Activated naive CD4-positive, alpha-beta T cell treated with Interleukin-2 at 50 U/mL for 16 hours (primary cell): ENCODE results near the gene CCDC174.

Source experiments
- DNase-seq: peaks from one replicate; pipeline ENCODE4 v3.0.0-alpha.2; 2020

The CCDC174 gene

GRCh38 chr3:14703791-14704190, 52.2 kb downstream of the CCDC174 start:
- DNase-seq = no peak

DNA sequence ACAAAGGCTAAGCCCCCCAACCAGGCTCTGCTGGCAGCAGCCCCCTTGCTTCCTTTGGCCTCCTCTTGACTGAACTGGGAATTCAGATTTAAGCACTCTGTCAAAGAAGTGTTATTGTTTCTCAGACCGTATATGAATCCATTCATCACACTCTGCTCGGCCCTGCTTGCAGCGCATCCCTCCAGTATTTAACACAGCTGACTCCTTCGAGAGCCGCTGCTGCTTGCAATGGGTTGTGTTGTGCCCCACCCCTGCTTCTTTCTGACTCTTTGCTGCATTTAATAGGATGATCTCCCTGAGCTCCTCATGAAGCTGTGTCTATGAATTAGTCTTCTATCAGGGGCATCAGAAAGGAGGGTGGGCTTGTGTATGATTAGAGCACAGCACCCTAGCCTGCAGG, 54.5 kb downstream of the CCDC174 start:
- DNase-seq = no peak

DNA sequence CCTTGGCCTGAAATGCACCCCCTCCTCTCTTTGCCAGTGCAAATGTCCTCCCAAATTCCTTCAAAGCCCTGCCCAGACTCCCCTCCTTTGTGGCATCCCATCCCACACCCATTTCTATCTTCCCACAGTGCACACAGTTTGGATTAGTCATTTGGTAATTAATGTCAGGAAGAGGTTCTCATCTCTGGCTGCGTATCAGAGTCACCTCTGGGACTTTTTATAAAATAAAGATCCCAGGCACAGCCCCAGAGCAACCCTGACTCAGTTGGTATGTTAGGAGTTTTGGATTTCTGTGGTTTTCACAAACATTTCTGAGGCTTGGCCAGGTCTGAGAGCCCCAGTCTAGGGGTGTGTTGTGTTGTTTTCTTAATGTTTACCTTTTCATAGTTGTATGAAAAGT, 65.0 kb downstream of the CCDC174 start:
- no peak for DNase-seq

- DNase-seq = no peak
Measured at GRCh38 chr3:14717307-14717706, 65.7 kb downstream of the CCDC174 start.

DNA sequence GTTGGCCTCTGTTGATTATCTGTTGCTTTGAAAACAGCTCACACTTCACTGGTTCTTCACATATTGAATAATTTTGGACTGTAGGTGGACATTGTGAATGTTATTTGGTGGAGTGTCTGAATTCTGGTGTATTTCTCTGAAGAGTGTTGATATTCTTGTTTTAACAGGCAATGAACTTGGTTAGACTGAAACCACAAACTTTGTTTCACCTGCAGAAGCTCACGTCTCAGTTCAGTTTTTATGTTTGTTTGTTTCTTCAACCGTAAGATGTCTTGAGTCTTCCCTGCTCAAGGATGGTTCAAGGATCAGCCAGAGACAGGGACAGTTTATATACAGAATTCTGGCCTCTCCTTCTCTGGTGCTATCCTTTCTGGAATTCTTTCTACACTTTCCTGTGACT, 67.0 kb downstream of the CCDC174 start:
- no peak for DNase-seq

DNA sequence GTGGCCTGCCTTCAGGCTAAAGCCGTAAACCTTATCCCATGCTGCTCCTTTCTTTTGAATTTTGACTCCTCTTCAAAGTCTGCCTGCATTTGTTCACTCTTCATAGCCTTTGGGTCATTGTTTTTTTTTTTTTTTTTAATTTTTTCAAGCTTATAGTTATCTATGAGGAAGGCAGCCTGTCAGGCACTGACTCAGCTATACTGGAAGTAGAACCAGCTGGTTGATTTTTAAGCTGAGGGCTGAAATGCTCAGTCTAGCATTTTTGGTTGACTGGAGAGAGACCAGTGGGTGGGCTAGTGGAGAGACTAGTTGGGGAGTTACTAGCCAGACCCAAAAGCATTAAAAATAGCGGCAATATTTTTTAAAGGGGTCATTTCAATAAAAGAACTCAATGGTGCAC, 67.4 kb downstream of the CCDC174 start:
- no peak for DNase-seq

DNA sequence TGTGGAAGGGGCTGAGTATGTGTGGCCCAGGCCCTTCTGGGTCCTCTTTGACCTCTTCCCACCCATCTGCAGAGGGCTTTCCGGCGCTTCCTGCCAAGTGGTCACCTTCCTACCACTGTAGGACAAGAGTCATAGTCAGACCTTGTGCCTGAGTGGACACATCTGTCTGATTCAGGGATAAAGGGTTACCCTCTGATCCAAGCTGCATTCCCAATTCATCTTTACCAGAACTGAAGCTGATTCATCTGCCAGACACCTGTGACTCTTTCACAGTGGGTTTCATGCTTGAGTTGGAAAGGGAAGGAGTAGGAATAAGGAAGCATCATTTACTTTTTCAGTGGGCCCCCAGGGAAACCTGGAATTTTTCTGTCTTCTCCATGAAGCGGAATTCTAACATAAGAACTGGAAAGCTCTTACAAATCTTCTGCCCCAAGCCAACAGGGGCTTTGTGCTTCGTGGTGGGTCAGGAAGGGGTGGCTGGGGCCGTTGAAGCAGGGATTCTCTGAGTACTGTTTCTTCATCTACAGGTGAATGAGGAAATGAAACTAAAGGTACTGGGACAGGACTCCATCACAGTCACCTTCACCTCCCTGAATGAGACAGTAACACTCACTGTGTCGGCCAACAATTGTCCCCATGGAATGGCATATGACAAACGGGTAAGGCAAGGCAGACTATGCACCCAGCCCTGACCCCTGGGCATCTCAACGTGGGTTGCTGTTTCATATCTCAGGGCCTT, 69.7 kb downstream of the CCDC174 start:
- DNase-seq = no peak
